Esophagus muscularis mucosa (tissue), 3 donors: ENCODE measurements around the gene IRX5.

ENCODE experiments used
- POLR2AphosphoS5 ChIP-seq, 2 donors: sonication (generic); formaldehyde crosslinking; IDR thresholded peaks; one replicate each; pipeline ENCODE4 v1.6.1; 2017; ENCODE audit warnings: antibody characterized with exemption in 2 of 2
- TF ChIP-seq, protein P1 (sequence below), 3 experiments: fragments of 200-600 bp in 2 of 3; fragments of 450-650 bp in 1 of 3; sonication (generic) in 2 of 3; IDR thresholded peaks; one replicate each; pipeline ENCODE4 v1.5.1; 2017 to 2019; ENCODE audit warnings: antibody characterized with exemption in 3 of 3, mild to moderate bottlenecking in 2 of 3, moderate library complexity in 1 of 3

DNA sequence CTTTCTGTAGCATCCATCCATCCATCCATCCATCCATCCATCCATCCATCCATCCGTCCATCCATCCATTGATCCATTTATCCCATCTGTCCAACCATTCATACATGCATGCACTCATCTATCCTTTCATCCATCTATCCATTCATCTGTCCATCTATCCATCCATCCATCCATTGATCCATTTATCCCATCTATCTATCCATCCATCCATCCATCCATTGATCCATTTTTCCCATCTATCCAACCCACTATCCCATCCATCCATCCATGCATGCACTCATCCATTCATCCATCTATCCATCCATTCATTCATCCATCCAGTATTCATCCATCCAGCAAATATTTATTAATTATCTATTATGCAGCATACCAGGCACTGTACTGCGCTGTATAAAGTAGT is 34.8 kb downstream of the IRX5 start:
- no peak for TF ChIP-seq POLR2AphosphoS5 (IDR thresholded peaks at IDR 0.05)
- TF ChIP-seq, protein P1, sequence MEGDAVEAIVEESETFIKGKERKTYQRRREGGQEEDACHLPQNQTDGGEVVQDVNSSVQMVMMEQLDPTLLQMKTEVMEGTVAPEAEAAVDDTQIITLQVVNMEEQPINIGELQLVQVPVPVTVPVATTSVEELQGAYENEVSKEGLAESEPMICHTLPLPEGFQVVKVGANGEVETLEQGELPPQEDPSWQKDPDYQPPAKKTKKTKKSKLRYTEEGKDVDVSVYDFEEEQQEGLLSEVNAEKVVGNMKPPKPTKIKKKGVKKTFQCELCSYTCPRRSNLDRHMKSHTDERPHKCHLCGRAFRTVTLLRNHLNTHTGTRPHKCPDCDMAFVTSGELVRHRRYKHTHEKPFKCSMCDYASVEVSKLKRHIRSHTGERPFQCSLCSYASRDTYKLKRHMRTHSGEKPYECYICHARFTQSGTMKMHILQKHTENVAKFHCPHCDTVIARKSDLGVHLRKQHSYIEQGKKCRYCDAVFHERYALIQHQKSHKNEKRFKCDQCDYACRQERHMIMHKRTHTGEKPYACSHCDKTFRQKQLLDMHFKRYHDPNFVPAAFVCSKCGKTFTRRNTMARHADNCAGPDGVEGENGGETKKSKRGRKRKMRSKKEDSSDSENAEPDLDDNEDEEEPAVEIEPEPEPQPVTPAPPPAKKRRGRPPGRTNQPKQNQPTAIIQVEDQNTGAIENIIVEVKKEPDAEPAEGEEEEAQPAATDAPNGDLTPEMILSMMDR (IDR thresholded peaks at IDR 0.05) = no peak
